Inflammatory macrophage (primary cell): ENCODE data around the gene CFAP61.

ENCODE experiments used
- DNase-seq, 2 donors: peaks; one replicate each; pipeline ENCODE4 v3.0.0-alpha.2; 2020 to 2022

Gene CFAP61

DNA sequence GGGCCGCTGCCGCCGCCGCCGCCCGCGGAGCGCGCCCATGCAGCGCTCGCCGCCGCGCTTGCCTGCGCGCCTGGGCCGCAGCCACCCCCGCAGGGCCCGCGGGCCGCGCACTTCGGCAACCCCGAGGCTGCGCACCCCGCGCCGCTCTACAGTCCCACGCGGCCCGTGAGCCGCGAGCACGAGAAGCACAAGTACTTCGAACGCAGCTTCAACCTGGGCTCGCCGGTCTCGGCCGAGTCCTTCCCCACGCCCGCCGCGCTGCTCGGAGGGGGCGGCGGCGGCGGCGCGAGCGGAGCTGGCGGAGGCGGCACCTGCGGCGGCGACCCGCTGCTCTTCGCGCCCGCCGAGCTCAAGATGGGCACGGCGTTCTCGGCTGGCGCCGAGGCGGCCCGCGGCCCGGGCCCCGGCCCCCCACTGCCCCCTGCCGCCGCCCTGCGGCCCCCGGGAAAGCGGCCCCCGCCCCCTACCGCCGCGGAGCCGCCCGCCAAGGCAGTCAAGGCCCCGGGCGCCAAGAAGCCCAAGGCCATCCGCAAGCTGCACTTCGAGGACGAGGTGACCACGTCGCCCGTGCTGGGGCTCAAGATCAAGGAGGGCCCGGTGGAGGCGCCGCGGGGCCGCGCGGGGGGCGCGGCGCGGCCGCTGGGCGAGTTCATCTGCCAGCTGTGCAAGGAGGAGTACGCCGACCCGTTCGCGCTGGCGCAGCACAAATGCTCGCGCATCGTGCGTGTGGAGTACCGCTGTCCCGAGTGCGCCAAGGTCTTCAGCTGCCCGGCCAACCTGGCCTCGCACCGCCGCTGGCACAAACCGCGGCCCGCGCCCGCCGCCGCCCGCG is 316.3 kb downstream of the CFAP61 start:
- DNase-seq: peak in 1 of 2 donors; percentile 24

DNA sequence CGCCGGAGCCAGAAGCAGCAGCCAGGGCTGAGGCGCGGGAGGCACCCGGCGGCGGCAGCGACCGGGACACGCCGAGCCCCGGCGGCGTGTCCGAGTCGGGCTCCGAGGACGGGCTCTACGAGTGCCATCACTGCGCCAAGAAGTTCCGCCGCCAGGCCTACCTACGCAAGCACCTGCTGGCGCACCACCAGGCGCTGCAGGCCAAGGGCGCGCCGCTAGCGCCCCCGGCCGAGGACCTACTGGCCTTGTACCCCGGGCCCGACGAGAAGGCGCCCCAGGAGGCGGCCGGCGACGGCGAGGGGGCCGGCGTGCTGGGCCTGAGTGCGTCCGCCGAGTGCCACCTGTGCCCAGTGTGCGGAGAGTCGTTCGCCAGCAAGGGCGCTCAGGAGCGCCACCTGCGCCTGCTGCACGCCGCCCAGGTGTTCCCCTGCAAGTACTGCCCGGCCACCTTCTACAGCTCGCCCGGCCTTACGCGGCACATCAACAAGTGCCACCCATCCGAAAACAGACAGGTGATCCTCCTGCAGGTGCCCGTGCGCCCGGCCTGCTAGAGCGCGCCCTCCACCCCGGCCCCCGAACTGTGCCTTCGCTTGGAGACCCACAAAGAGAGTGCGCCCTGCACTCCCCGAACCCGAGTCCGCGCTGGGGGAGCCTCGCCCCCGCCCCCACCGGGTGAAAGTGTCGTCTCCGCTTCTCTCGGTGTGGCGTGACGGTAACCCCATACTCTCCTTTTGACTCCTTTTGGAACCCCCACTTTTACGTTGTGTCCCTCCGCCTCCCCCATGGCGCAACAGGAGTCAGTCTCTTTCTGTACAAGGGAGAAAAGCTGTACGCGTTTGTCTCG is 317.1 kb downstream of the CFAP61 start:
- no peak for DNase-seq

DNA sequence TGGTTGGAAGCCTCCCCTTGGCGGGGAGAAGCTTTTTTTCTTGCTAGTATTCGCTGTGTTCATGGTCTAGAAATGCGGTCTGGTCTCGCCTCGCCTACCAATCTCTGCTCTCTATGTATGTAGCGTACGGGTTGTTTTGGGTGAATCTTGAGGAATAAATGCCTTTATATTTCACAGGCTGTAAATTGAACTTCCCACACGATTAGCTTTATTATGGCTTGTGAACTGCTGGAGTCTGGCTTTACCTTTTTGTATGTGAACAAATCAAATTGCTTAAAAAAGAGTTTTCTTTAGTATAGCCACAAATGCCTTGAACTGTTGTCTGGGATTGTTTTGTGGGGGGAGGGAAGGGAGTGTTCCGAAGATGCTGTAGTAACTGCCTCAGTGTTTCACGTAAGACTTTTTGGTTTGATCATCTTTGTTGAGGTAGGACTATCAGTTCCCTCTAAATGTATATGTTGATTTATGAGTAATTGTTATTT is 317.8 kb downstream of the CFAP61 start:
- DNase-seq: no peak

DNA sequence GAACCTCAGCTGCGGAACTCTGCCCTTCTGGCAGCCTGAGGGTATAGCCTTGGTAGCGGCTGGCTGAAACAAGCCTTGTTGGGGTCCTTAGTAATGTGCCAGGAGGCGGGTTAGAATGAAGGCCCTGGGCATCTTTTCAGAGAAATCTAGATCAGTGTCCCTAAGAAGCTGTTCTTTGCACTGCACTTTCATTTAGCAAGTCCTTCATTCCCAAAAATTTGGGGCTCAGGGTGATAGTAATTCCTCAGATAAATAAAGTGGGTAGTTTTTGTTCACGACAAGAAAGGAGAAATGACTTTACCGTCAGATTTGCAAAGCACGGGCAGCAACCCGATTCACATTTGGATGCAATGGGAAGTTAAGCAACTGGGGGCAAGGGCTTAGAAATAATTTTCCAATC is 318.8 kb downstream of the CFAP61 start:
- DNase-seq: no peak

DNA sequence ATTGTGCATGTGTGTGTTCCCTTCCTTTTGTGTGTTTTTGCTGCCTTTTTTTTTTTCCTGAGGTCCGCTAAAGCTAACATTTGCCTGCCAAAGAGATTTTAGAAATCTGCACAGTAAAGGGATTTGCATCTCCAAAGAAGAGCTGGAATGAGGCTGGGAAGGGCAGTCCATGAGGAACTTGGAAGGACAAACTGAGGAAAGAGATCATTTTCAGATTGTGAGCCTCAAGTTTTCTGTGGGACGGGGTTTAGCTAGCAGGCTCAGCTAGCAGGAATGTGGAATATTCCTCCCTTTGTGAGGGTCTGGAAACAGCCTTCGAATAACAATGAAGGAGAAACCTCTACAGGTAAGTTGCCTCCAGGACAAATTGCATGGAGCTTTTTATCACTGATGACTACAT is 319.3 kb downstream of the CFAP61 start:
- no peak for DNase-seq

DNA sequence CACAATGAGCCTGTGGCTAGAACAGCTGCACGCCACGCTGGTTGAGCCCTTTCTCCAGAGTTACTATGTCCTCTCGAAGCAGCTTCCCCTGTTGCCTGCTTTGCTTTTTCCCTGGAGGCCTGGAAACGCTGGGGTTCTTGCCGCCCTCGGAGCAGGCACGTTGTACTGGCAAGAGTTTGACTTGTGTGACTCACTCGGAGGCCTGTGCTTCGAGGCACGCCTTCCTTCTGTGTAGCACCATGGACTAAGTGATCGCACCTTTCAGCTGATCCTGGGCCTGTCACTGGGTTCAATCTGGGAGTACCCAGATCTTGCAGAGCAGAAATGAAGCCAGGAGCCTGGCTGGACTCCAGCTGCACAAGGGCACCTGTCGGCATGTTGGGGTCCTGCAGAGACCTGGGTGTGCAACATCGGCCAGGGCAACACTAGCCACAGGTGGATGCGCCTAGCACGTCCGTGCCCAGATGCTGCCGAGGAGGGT is 320.8 kb downstream of the CFAP61 start:
- no peak for DNase-seq

DNA sequence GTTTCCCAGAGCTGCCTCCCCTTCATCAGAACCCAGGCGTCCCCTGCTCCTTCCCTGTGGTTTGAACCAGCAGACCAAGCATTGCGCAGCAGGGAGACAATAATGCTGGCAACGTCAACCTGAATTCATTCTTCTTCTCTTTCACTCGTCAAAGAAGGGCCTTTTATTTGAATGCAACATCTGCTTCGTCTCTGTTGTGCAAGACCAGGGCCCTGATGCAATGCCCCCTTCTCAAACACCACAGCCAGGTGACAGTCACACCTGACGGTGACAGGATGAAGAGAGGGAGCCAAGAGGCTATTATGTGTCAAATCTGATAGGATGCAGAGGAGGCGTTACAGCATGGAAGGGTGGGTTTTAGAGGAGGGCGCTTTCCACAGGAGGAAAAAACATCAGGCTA is 323.5 kb downstream of the CFAP61 start:
- DNase-seq: no peak

DNA sequence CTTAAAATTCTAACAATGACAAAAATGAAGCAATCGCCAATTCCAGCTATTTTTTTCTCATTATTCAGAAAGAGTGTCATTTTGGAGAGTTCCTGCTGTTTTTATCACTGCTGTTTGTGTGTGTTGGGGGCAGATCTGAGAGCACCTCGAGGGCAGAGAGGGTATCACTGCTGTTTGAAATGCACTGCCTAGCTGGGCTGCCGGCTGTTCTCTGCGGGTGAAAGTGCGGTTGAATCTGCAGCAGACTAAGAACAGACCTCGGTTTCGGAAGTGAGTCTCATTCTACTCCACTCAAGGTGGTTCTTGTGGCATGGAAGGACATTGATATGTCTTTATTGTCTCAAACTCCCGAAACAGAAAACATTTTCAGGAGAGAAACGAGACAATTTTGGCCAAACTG is 333.9 kb downstream of the CFAP61 start:
- no peak for DNase-seq

DNA sequence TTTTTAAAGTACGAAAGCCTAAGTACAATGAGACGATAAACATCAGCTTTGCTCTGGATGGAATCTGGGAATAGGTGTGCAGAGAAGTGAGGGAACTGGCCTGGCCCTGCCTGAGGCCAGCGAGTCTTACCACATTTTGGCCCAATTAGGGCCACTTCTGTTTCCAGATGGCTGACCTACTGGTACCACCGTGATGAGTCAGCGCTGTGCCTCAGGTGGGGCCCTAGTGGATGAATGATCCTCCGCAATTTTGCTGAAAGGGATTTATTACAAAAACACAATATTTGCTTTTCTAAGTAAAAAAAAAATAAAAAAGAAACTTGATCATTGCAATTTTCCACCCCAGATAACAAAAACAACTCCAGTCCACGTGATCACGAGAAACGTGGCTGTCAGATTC is 338.1 kb downstream of the CFAP61 start:
- no peak for DNase-seq

DNA sequence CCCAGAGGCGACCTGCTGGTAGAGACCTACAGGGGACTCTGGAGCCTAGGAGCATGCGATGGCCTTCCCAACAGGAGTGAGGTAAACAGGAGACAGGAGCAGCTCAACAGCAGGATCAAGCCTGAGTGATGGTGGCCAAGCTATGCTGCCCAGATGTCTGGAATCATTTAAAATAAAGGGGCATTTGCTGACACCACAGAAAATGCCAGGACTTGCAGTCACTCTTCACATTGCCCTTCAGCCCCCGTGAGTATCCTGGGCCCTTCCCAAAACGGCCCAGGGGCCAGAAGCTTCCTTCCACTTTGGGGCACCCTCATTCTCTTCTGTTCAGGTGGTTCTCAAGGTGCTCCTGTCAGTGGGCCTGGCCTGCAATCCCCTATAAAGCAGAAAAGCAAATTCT is 338.8 kb downstream of the CFAP61 start:
- DNase-seq: no peak

DNA sequence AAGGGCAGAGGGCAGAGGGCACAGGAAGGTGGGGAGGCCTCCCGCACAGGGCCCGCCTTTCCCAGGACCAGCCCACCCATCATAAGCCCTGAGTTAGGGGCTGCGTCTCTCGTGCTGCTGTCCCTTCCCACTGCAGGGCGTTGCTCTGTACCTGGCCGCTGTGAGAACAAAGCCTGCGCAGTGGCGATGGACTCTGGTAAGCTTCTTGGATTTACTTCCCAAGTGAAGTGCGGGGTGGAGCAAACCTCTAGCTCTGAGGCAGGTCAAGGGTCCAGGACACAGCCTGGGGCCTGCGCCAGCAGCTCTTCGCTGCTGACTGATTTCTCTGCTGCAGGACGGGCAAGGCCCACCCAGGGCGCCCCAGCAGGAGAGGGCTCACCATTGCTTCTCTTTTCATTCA is 339.4 kb downstream of the CFAP61 start:
- DNase-seq: no peak

DNA sequence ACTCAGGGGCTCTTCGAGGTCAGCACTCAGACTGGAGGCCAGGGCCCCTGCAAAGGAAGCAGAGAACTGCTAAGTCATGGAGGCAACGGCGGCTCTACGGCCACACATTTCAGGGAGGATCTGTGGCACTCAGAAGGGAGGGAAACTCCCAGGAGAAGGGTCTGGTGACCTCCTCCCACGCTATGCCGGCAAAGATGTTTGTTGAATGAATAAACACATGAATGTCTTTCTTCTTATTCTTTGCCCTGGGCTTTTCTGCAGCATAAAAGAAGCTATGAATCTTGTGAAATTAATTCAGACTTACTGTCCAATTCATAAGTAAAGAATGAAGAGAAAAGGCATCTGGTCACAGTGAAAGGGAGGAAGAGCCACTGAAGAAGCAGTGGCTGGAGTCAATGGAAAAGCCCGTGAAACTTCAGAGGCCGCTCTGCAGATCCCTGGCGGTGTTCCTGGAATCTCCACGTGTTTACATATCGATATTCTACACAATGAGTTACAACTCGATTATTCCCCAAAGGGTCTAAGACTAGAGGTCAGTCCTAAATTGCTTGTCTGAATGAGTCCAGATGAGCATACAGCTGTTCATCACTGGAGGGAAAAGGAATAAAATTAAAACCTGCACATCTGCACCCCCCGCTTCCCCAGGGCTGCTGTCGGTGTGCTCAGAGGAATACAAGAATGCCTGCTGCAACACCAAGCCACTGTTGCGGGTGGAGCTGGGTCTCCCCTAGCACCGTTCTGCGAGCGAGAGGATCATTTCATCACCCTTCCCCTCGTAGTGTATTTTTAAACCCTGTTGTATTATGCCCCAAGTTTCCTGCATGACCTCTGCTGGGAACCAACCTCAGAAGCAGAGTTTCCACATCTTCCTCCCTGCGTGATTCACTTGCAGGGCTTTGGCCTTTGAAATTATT is 341.1 kb downstream of the CFAP61 start:
- DNase-seq: peak; percentile 71 to 73

DNA sequence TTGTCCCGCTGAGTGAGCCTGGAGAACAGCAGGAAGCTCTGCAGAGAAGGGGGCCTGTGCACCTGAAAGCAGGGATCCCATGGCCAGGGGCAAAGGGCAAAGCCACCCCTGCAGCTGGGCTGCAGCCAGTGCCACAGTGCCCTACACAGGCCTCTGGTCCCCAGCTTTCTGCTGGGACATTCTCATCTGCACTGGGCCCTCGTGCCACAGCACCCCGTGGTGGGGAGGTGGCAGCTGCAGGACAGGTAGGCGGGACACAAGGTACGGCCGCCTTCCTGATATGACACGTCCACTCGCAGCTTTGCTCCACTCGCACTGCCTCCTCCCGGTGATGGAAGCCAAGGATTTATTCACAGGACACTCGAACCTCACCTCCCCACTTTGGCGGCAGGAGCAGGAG is 342.8 kb downstream of the CFAP61 start:
- no peak for DNase-seq

DNA sequence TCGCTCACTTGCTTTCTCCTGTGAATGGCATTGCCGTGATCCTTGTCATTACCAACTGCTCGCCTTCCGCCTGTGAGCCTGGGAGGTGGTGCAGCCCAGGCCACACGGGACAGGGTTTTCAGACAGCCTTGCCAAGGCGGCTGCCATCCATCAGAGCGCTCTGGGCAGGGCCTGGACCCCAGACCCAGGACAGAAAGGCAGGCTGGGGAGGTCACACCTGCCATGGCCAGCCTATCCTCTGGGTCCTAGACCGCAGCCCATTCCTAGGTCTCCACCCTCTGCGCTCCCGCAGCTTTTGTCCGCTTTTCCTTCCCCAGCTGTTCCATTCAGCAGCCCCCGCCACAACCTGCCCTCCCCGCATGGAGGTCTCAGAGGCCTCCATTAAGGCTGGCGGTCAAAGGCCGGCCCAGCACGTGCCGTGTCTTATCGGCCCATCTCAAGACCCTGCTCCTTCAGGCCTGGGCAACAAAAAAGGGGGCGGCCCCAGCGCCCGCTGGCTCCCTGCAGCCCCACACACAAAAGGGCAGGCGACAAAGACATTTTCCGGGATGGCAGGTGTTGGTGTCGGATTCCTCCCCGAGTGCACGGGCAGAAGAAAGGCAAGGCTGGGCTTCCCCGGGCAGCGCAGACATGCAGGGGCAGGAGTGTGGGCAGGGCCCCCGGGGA is 343.7 kb downstream of the CFAP61 start:
- no peak for DNase-seq

DNA sequence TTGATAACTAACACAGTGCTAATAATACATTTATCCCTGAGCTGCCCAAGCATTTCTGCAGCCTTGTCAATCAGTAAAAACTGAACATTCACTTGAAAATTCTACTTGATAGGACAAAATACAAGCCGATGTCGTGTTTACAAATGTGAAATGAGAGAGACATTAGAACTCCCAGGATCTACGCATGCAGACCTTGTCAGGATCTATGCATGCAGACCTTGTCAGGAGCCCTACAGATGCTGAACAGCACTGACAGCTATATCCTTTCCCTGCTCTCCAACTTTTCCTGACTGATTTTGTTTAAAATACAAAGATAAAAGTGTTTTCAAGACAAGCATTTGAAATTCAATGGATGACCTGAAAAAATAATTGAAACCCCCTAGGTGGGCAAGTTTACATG is 344.5 kb downstream of the CFAP61 start:
- no peak for DNase-seq

DNA sequence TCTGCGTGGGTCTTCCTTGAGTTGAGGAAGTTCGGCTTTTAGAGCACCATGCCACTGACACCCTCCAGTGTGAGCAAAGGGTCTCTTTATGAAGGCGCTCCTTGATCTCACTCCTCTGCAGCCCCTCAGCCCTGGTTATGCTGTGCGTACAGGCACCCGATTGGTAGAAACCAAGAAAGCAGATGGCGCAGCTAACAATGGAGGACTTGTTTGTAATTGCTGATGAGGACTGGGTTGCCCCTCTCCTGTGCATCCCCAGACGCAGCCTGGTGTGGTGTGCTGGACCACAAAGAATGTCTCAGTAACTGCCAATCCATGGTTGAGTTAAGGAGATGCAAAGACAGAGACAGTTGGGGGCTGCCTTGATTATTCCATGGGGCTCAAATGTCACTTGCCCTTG is 345.8 kb downstream of the CFAP61 start:
- DNase-seq: no peak

DNA sequence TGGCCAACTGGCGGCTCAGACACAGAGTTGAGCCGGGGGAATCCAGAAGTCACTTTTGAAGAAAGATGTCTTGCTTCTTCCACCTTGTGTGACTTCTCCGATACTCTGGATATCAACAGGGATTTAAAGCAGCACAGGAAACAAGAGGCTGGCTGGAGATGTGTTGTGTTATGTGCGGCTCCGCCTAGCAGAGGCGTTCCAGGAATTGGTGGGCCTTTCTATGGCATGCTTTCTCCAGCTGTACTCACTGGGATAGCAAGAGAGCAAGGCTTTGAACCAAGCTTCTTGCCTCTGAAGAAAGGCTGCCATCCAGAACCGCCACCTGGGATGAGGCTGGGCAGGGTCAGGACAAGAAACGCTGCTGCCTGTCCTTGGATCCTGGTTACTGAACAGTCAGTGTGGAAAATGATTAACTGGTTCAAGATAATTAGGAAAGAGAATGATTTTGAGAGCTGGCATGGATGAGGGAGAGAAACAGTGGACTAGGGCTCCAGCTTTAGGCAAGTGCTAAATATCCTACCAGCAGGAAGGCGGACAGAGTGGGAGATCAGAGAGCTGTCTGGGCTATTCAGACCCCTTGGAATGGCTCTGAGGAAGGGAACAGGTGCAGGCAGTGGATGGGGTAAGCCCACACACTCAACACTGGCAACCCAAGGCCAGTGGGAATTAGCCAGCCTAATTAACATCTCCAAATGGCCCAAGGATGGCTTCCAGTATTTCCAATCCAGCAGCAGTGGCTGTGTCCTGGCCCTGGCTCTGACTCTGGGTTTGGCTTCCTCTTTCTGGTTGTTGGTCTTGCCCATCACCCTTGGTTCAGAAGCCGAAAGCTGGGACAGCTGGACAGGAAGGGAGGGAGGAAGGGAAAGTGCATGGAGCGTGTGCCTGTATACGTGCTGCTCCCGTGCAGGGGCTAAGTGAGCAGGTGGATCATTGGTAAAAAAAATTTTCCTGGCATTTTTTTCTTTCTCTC is 347.5 kb downstream of the CFAP61 start:
- peak in 1 of 2 donors; percentile 9 for DNase-seq

DNA sequence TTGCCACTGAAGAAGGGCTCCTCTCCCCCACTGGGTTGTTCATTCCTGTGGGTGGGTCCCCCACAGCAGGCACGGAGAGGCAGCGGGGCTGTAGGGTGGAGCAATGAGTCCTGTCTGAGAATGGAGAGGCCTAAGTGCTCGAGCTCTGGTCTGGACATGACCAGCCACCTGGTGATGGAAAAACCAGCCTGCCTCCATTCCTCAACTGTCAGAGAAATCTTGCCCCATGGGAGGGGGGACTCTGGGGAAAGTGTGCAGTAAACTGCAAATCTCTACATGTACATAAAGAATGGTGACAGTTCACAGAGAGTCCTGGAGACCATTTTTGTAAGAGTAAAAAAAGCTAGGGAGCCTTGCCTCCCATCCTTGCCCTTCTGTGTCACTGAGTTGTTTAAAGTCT is 349.7 kb downstream of the CFAP61 start:
- DNase-seq: no peak

DNA sequence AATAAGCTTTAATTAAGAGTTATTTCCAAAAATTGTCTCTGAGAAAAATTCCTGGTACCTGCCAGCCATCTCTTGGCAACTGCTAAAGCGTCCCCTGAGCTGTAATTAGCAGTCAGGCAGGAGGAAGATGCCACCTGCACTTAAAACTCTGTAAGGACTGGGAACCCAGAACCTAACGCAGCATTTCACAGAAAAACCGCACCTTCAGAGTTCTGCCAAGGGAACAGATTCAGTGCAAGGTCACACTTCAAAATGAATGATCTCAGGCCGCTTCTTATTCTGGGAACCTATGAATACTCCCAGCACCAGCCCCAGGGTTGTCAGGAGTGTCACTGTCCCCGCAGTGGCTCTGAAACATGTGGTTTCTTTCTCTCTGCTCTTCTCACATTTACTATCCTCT is 352.3 kb downstream of the CFAP61 start:
- no peak for DNase-seq

DNA sequence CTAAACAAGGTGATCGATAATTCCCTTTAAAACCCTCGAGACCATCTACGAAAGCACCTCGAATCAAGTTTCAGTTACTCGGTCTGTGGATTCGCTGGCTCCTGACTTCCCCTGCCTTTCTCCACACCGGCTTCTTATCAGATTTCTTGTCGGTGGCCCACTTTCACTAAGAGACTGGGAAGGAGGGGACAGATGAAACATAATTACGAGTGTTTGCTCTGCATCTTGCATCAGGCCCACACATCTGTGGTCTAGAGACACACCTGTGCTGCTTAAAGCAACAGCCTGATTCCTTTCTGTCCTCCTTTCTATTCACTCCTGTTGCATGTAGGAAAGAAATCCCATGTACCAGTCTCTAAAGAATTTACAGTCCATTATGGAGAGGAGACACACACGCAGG is 353.3 kb downstream of the CFAP61 start:
- no peak for DNase-seq

DNA sequence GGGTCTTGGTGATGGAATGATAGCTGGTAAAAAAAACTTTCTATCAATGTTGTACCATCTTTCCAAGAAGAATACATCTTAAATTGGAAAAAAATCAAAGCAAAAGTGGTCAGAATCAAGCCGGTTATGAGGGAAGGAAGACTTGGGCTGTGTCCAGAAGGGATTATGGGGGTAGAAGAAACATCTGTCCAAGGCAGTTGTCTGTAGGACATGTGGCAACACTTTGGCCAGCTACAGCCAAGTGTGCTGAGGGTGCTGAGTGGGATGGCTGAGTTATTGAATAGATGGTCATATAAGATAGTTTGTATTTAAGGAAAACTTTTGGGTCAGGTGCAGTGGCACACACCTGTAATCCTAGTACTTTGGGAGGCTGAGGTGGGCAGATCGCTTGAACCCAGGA is 354.0 kb downstream of the CFAP61 start:
- no peak for DNase-seq
